Endothelial cell of umbilical vein (primary cell): ENCODE data around the gene SLC25A24. TPM values are rescaled to one million over a fixed set of nuclear protein-coding genes. Genes with fewer than 3 reads are reported as not detected.

ENCODE experiments used
- BruUV-seq: library from RNA; stranded (reverse); fragments of 400-500 nt; replicated peaks from 2 replicates; lab custom pipeline; 2021; lab: Mats Ljungman, UMichigan
- CTCF ChIA-PET: fragments of 300-600, 350-600 bp; sonication (Branson Sonifier 250); formaldehyde crosslinking; loops from one replicate; lab custom pipeline; 2021; ENCODE audit warnings: antibody characterized with exemption, inconsistent platforms; lab: Charles Lee
- POLR2A ChIA-PET: fragments of 300-600, 350-600 bp; sonication (Branson Sonifier 250); formaldehyde crosslinking; loops from one replicate; lab custom pipeline; 2021; ENCODE audit warnings: antibody characterized with exemption, inconsistent platforms; lab: Charles Lee
- DNase-seq: peaks from one replicate; pipeline ENCODE4 v3.0.0-alpha.2; 2011; ENCODE audit warnings: low read depth, low spot score
- FAIRE-seq: peaks from 2 replicates; lab custom pipeline; 2011; peaks lifted over from hg19 to GRCh38; lab: Jason Lieb, UNC
- H2AFZ ChIP-seq: 2 replicates; pipeline ENCODE4 v1.6.0; 2012; ENCODE audit warnings: low read depth, low read length, control low read depth, inconsistent platforms
- H3K27ac ChIP-seq: 2 replicates; pipeline ENCODE4 v1.5.1; 2011; ENCODE audit warnings: low read depth, mild to moderate bottlenecking, control low read depth, low read length, moderate library complexity; ENCODE audit not compliant: insufficient read depth
- H3K27me3 ChIP-seq, 2 experiments: 2 replicates each; pipeline versions ENCODE4 v1.6.0 to v1.6.1; 2011; ENCODE audit warnings: low read length in 2 of 2, mixed read lengths in 1 of 2; ENCODE audit not compliant: control insufficient read depth in 2 of 2, insufficient read depth in 2 of 2
- H3K36me3 ChIP-seq, 2 experiments: 2 replicates in 1 of 2; 3 replicates in 1 of 2; pipeline ENCODE4 v1.5.1; 2011; ENCODE audit warnings: low read length in 2 of 2, mild to moderate bottlenecking in 1 of 2, moderate library complexity in 1 of 2; ENCODE audit not compliant: control insufficient read depth in 2 of 2, insufficient read depth in 2 of 2; ENCODE audit errors: extremely low read depth in 1 of 2
- H3K4me1 ChIP-seq: 3 replicates; pipeline ENCODE4 v1.5.1; 2011; ENCODE audit warnings: mild to moderate bottlenecking, low read length; ENCODE audit not compliant: control insufficient read depth, insufficient read depth; ENCODE audit errors: extremely low read depth
- H3K4me2 ChIP-seq: 2 replicates; pipeline ENCODE4 v1.6.1; 2011; ENCODE audit warnings: low read length, control low read depth, mixed read lengths; ENCODE audit not compliant: insufficient read depth
- H3K4me3 ChIP-seq, 3 experiments: fragments of 200-600 bp in 1 of 3; sonication (generic), shearing (Covaris generic) in 1 of 3; replicated peaks in 1 of 3; 2 replicates each; pipeline ENCODE4 v1.5.1; 2011 to 2016; ENCODE audit warnings: control low read depth in 3 of 3, low read length in 3 of 3, mild to moderate bottlenecking in 2 of 3, inconsistent platforms in 1 of 3, low read depth in 1 of 3, moderate library complexity in 1 of 3; ENCODE audit not compliant: insufficient read depth in 1 of 3
- H3K79me2 ChIP-seq: 2 replicates; pipeline ENCODE4 v1.6.0; 2012; ENCODE audit warnings: low read length, inconsistent platforms; ENCODE audit not compliant: control insufficient read depth, insufficient read depth
- H3K9ac ChIP-seq: replicated peaks from 2 replicates; pipeline ENCODE3; 2011; ENCODE audit warnings: low read length, control low read depth; ENCODE audit not compliant: insufficient read depth; ENCODE audit errors: extremely low read depth
- H3K9me1 ChIP-seq: replicated peaks from 3 replicates; pipeline ENCODE4 v1.6.0; 2011; ENCODE audit warnings: mild to moderate bottlenecking, low read length; ENCODE audit not compliant: control insufficient read depth, insufficient read depth; ENCODE audit errors: extremely low read depth
- H3K9me3 ChIP-seq: replicated peaks from 2 replicates; pipeline ENCODE4 v1.5.1; 2012; ENCODE audit warnings: low read length, inconsistent platforms; ENCODE audit not compliant: control insufficient read depth, insufficient read depth
- H4K20me1 ChIP-seq: replicated peaks from 2 replicates; pipeline ENCODE3; 2011; ENCODE audit warnings: mild to moderate bottlenecking, low read length; ENCODE audit not compliant: control insufficient read depth, insufficient read depth; ENCODE audit errors: extremely low read depth
- EZH2 ChIP-seq: IDR thresholded peaks from 2 replicates; pipeline ENCODE4 v1.6.1; 2012; ENCODE audit warnings: borderline replicate concordance, low read depth, mild to moderate bottlenecking, moderate library complexity, low read length, inconsistent platforms; ENCODE audit not compliant: severe bottlenecking
- FOS ChIP-seq: IDR thresholded peaks from 2 replicates; pipeline ENCODE4 v1.6.1; 2011; ENCODE audit warnings: mild to moderate bottlenecking, low read length, moderate library complexity, borderline replicate concordance; ENCODE audit not compliant: insufficient read depth
- GATA2 ChIP-seq: IDR thresholded peaks from 2 replicates; pipeline ENCODE4 v1.7.0; 2011; ENCODE audit warnings: low read depth, mild to moderate bottlenecking, moderate library complexity, mixed read lengths, low read length; ENCODE audit not compliant: insufficient read length, insufficient read depth
- JUN ChIP-seq: IDR thresholded peaks from 2 replicates; pipeline ENCODE4 v1.6.1; 2011; ENCODE audit warnings: borderline replicate concordance, low read depth; ENCODE audit not compliant: insufficient read length, insufficient read depth
- MYC ChIP-seq: IDR thresholded peaks from one replicate; pipeline ENCODE4 v1.6.1; 2011; ENCODE audit warnings: mild to moderate bottlenecking, low read depth, low read length
- POLR2A ChIP-seq: IDR thresholded peaks from 2 replicates; pipeline ENCODE4 v1.6.1; 2012; ENCODE audit warnings: low read depth, mild to moderate bottlenecking, control low read depth, low read length
- POLR2AphosphoS5 ChIP-seq: IDR thresholded peaks from 2 replicates; pipeline ENCODE4 v1.6.1; 2012; ENCODE audit warnings: low read depth, mild to moderate bottlenecking, control low read depth, low read length, moderate library complexity; ENCODE audit not compliant: insufficient read depth
- dilution Hi-C: fragments of 300-500 bp; cut with MboI; formaldehyde crosslinking; loops from one replicate; pipeline ENCODE4 v1.15.0; 2019; ENCODE audit warnings: low sequenced_read_pairs; ENCODE audit not compliant: extremely low pct_ligation_motif_present
- intact Hi-C: fragments of 100-400 bp; cut with micrococcal nuclease; formaldehyde crosslinking; loops from one replicate; pipeline ENCODE4 v1.10.0; 2022
- polyA plus RNA-seq, 4 experiments: library from polyadenylated mRNA; depleted of rRNA in 3 of 4; stranded (reverse) in 3 of 4; unstranded in 1 of 4; fragments of >200 nt; gene quantifications; 2 replicates each; pipeline versions ENCODE4 v1.2.1 to v1.2.3, GENCODE V29; 2011 to 2012; ENCODE audit warnings: missing spikeins in 1 of 4
- total RNA-seq: library from RNA; stranded (reverse); gene quantifications from 2 replicates; pipeline ENCODE4 v1.2.3, GENCODE V29; 2021
- TF ChIP-seq, protein P1 (sequence below): IDR thresholded peaks from 2 replicates; pipeline ENCODE4 v1.6.1; 2011; ENCODE audit not compliant: insufficient read depth, insufficient read length
- TF ChIP-seq, protein P2 (sequence below), 2 donors: IDR thresholded peaks; 1 replicate in 1 of 2; 2 replicates in 1 of 2; pipeline ENCODE4 v1.5.1; 2011; ENCODE audit warnings: low read length in 2 of 2, mild to moderate bottlenecking in 2 of 2, moderate library complexity in 2 of 2, control low read depth in 1 of 2, inconsistent platforms in 1 of 2, low read depth in 1 of 2; ENCODE audit not compliant: insufficient read depth in 1 of 2; ENCODE audit errors: extremely low read depth in 1 of 2

SLC25A24 gene
- total and polyA plus RNA-seq, 2 donors (not counting 3 experiments of a cell fraction or from before 2014, with no cell fraction given) = 16.9 to 45.8 TPM

DNA sequence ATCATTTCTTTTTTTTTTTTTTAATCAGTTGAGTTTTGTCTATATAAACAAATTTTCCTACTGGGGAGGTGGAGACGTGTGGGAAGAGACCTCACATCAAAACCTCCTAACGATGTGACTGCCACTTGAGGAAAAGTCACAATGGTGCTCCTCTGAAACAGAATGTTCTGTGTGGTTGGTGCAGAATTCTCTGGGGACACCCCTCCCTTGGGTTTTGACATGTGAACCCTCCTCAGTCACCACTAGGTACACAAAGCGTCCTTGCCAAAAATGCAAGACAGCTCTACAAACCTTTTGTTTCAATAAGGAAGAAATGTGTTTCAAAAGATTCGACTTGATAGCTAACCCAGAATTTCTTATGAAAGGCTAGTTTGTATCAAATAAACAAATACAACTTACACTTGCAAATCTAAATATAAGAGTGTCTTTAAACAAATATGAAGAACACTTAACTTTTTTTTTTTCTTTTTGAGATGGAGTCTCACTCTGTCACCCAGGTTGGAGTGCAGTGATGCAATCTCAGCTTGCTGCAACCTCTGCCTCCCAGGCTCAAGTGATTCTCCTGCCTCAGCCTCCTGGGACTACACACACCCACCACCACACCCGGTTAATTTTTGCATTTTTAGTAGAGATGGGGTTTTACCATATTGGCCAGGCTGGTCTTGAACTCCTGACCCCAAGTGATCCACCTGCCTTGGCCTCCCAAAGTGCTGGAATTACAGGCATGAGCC, 9.3 kb downstream of the SLC25A24 start:
- ChIA-PET CTCF (no interaction called here), POLR2A (no interaction called here)
- H3K79me2 ChIP-seq = peaks cover 90% of the 10 kb centered on the region
- no TSS peak for BruUV-seq
- H3K4me2 ChIP-seq = no peak overlapping the region
- TF ChIP-seq, protein P1, sequence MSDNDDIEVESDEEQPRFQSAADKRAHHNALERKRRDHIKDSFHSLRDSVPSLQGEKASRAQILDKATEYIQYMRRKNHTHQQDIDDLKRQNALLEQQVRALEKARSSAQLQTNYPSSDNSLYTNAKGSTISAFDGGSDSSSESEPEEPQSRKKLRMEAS = no peak
- TF ChIP-seq EZH2 (no peak), MYC (no peak), GATA2 (no peak), POLR2AphosphoS5 (no peak), FOS (no peak), JUN (no peak), POLR2A (no peak)
- TF ChIP-seq, protein P2, sequence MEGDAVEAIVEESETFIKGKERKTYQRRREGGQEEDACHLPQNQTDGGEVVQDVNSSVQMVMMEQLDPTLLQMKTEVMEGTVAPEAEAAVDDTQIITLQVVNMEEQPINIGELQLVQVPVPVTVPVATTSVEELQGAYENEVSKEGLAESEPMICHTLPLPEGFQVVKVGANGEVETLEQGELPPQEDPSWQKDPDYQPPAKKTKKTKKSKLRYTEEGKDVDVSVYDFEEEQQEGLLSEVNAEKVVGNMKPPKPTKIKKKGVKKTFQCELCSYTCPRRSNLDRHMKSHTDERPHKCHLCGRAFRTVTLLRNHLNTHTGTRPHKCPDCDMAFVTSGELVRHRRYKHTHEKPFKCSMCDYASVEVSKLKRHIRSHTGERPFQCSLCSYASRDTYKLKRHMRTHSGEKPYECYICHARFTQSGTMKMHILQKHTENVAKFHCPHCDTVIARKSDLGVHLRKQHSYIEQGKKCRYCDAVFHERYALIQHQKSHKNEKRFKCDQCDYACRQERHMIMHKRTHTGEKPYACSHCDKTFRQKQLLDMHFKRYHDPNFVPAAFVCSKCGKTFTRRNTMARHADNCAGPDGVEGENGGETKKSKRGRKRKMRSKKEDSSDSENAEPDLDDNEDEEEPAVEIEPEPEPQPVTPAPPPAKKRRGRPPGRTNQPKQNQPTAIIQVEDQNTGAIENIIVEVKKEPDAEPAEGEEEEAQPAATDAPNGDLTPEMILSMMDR (IDR thresholded peaks at IDR 0.05; ENCODE audit: extremely low read depth in 1 of 2, insufficient read depth in 1 of 2, low read depth in 1 of 2, low read length in 2 of 2) = no peak
- no peaks in the 10 kb centered on the region for H3K9me3 ChIP-seq
- H3K9me1 ChIP-seq = no peaks in the 10 kb centered on the region
- intact Hi-C loops (no loop called here), dilution Hi-C loops (no loop called here)
- no peak overlapping the region for H3K27ac ChIP-seq
- H3K27me3 ChIP-seq = no peaks in the 10 kb centered on the region
- no peak overlapping the region for H2AFZ ChIP-seq
- FAIRE-seq (no peak), DNase-seq (no peak)
- no peak overlapping the region for H3K9ac ChIP-seq
- H3K36me3 ChIP-seq = peaks cover 4 to 15% of the 10 kb centered on the region in 2 experiments
- H3K4me1 ChIP-seq = no peaks in the 10 kb centered on the region
- no peak overlapping the region for H3K4me3 ChIP-seq
- H4K20me1 ChIP-seq = peaks cover 5% of the 10 kb centered on the region
